Upper lobe of left lung (tissue), 6 donors: ENCODE results near the gene PDGFRB. TPM values are rescaled to one million over a fixed set of nuclear protein-coding genes. Genes with fewer than 3 reads are reported as not detected.

Source experiments
- ATAC-seq, 2 donors: fragments of 200-7000 bp; cut with Tn5 transposase; one replicate each; pipeline ENCODE4 v1.9.1; 2022; ENCODE audit warnings: mild to moderate bottlenecking in 2 of 2, moderate library complexity in 2 of 2; ENCODE audit not compliant: low FRiP score in 2 of 2
- DNase-seq, 2 donors: peaks; one replicate each; pipeline ENCODE4 v3.0.0-alpha.2; 2019 to 2020
- H3K27ac ChIP-seq, 4 donors: fragments of 200-600 bp; sonication (generic); one replicate each; pipeline ENCODE4 v1.5.1; 2016 to 2019
- H3K27me3 ChIP-seq, 4 donors: fragments of 200-600 bp; sonication (generic); one replicate each; pipeline ENCODE4 v1.5.1; 2017 to 2019
- H3K36me3 ChIP-seq, 4 donors: fragments of 200-600 bp; sonication (generic); one replicate each; pipeline ENCODE4 v1.5.1; 2016 to 2019
- H3K4me1 ChIP-seq, 4 donors: fragments of 200-600 bp; sonication (generic); one replicate each; pipeline ENCODE4 v1.5.1; 2018 to 2019
- H3K4me3 ChIP-seq, 4 donors: fragments of 200-600 bp; sonication (generic); one replicate each; pipeline ENCODE4 v1.5.1; 2017 to 2019; ENCODE audit warnings: mild to moderate bottlenecking in 2 of 4, moderate library complexity in 1 of 4
- H3K9me3 ChIP-seq, 4 donors: fragments of 200-600 bp; sonication (generic); one replicate each; pipeline ENCODE4 v1.5.1; 2018 to 2019
- EP300 ChIP-seq, 4 donors: sonication (generic); formaldehyde crosslinking; IDR thresholded peaks; one replicate each; pipeline ENCODE4 v1.5.1; 2017; ENCODE audit warnings: antibody characterized with exemption in 4 of 4, control low read depth in 2 of 4
- POLR2A ChIP-seq, 4 donors: fragments of 450-650 bp; IDR thresholded peaks; one replicate each; pipeline ENCODE4 v1.5.1; 2016 to 2017; ENCODE audit warnings: antibody characterized with exemption in 4 of 4, mild to moderate bottlenecking in 2 of 4
- POLR2AphosphoS5 ChIP-seq, 2 donors: sonication (generic); formaldehyde crosslinking; IDR thresholded peaks; one replicate each; pipeline ENCODE4 v1.5.1; 2017; ENCODE audit warnings: antibody characterized with exemption in 2 of 2
- WGBS, 2 donors: methylation state at CpG; one replicate each; pipeline ENCODE4 v1.1.5; 2017 to 2018; 5-methylcytosine and 5-hydroxymethylcytosine counted together
- total RNA-seq, 6 donors: library from RNA; depleted of rRNA in 4 of 6; stranded (reverse); fragments of >200 nt in 4 of 6; gene quantifications; one replicate each; pipeline versions ENCODE4 v1.1.0 to v1.2.1, GENCODE V29; 2016 to 2021
- TF ChIP-seq, protein P1 (sequence below), 6 experiments: fragments of 450-650 bp in 4 of 6; fragments of 200-600 bp in 2 of 6; sonication (generic) in 2 of 6; IDR thresholded peaks; one replicate each; pipeline ENCODE4 v1.5.1; 2016 to 2019; ENCODE audit warnings: antibody characterized with exemption in 6 of 6
- donor health status: DM: no; HTN: no; CAD: no; lungs with moderate emphysema.
- donor health status: DM: no; HTN: yes; CAD: no; lungs with severe emphysema.

Gene PDGFRB
- total RNA-seq, 6 donors from 2014 or later = 26.6 to 155 (median 81.5) TPM

- ATAC-seq (no peak), DNase-seq (no peak)
- Histone ChIP-seq H3K9me3 (no peaks in the 10 kb centered on the region), H3K4me3 (no peak overlapping the region), H3K27me3 (no peaks in the 10 kb centered on the region), H3K4me1 (peaks cover 5 to 17% (median 6%) of the 10 kb centered on the region in 4 donors), H3K27ac (no peak overlapping the region), H3K36me3 (no peaks in the 10 kb centered on the region)
- TF ChIP-seq POLR2A (IDR thresholded peaks at IDR 0.05) = no peak
- TF ChIP-seq, protein P1, sequence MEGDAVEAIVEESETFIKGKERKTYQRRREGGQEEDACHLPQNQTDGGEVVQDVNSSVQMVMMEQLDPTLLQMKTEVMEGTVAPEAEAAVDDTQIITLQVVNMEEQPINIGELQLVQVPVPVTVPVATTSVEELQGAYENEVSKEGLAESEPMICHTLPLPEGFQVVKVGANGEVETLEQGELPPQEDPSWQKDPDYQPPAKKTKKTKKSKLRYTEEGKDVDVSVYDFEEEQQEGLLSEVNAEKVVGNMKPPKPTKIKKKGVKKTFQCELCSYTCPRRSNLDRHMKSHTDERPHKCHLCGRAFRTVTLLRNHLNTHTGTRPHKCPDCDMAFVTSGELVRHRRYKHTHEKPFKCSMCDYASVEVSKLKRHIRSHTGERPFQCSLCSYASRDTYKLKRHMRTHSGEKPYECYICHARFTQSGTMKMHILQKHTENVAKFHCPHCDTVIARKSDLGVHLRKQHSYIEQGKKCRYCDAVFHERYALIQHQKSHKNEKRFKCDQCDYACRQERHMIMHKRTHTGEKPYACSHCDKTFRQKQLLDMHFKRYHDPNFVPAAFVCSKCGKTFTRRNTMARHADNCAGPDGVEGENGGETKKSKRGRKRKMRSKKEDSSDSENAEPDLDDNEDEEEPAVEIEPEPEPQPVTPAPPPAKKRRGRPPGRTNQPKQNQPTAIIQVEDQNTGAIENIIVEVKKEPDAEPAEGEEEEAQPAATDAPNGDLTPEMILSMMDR (IDR thresholded peaks at IDR 0.05) = no peak
- no peak for TF ChIP-seq EP300 (IDR thresholded peaks at IDR 0.05)
- no peak for TF ChIP-seq POLR2AphosphoS5 (IDR thresholded peaks at IDR 0.05)
- 85 to 86% methylated on average over 11 to 15 of the region's 15 CpGs for whole genome bisulfite sequencing, 2 donors
Measured at GRCh38 chr5:150080696-150081435, 74.8 kb downstream of the PDGFRB start.

GRCh38 chr5:150079909-150080461 is 75.7 kb downstream of the PDGFRB start:
- H3K4me1 ChIP-seq = peaks cover 5 to 17% (median 6%) of the 10 kb centered on the region in 4 donors
- ATAC-seq (no peak), DNase-seq (no peak)
- no peaks in the 10 kb centered on the region for H3K36me3 ChIP-seq
- H3K27ac ChIP-seq = no peak overlapping the region
- no peaks in the 10 kb centered on the region for H3K27me3 ChIP-seq
- no peaks in the 10 kb centered on the region for H3K9me3 ChIP-seq
- no peak for TF ChIP-seq EP300 (IDR thresholded peaks at IDR 0.05)
- TF ChIP-seq, protein P1 (IDR thresholded peaks at IDR 0.05) = no peak
- no peak for TF ChIP-seq POLR2A (IDR thresholded peaks at IDR 0.05)
- TF ChIP-seq POLR2AphosphoS5 (IDR thresholded peaks at IDR 0.05) = no peak
- WGBS, 2 donors = 94% methylated on average over 19 of the region's 19 CpGs
- no peak overlapping the region for H3K4me3 ChIP-seq

GRCh38 chr5:150078802-150079689 is 76.6 kb downstream of the PDGFRB start:
- ATAC-seq (no peak), DNase-seq (no peak)
- Histone ChIP-seq H3K27ac (no peak overlapping the region), H3K9me3 (no peaks in the 10 kb centered on the region), H3K4me3 (no peak overlapping the region), H3K4me1 (peaks cover 5 to 17% (median 6%) of the 10 kb centered on the region in 4 donors), H3K36me3 (no peaks in the 10 kb centered on the region), H3K27me3 (no peaks in the 10 kb centered on the region)
- 91 to 92% methylated on average over 7 of the region's 7 CpGs for WGBS, 2 donors
- TF ChIP-seq POLR2A (IDR thresholded peaks at IDR 0.05) (no peak), EP300 (IDR thresholded peaks at IDR 0.05) (no peak), POLR2AphosphoS5 (IDR thresholded peaks at IDR 0.05) (no peak)
- TF ChIP-seq, protein P1 (IDR thresholded peaks at IDR 0.05) = no peak

GRCh38 chr5:150077996-150078801 is 77.4 kb downstream of the PDGFRB start:
- DNase-seq (no peak), ATAC-seq (no peak)
- H3K27me3 ChIP-seq = no peaks in the 10 kb centered on the region

More at GRCh38 chr5:150077996-150078801, 77.4 kb downstream of the PDGFRB start:
- Histone ChIP-seq H3K36me3 (no peaks in the 10 kb centered on the region), H3K9me3 (no peaks in the 10 kb centered on the region), H3K4me3 (no peak overlapping the region), H3K4me1 (peaks cover 5 to 17% (median 6%) of the 10 kb centered on the region in 4 donors), H3K27ac (no peak overlapping the region)
- no peak for TF ChIP-seq EP300 (IDR thresholded peaks at IDR 0.05)
- no peak for TF ChIP-seq POLR2A (IDR thresholded peaks at IDR 0.05)
- TF ChIP-seq POLR2AphosphoS5 (IDR thresholded peaks at IDR 0.05) = no peak
- TF ChIP-seq, protein P1 (IDR thresholded peaks at IDR 0.05) = no peak
- 87 to 94% methylated on average over 6 to 8 of the region's 8 CpGs for WGBS, 2 donors
